ENCODE results near the gene OR2F1.
"Not testable (repeated sequence)": the region's sequence is repeated elsewhere in the genome, so short reads cannot be mapped to it uniquely, and the experiment has no call there.

OR2F1 gene

GRCh38 chr7:144006029-144006691 is 51.5 kb downstream of the OR2F1 start:
- H3K4me1 ChIP-seq (ENCODE audit: control insufficient read depth in 1 of 2, insufficient read depth in 2 of 2, low read length in 2 of 2): no peaks in the 10 kb centered on the region
- no peak overlapping the region for H3K27ac ChIP-seq (ENCODE audit: low read depth, low read length)
- H3K36me3 ChIP-seq (ENCODE audit: control insufficient read depth in 1 of 2, insufficient read depth in 2 of 2, low read length in 2 of 2): no peaks in the 10 kb centered on the region
- no peak overlapping the region for H3K9ac ChIP-seq (ENCODE audit: low read depth in 1 of 2, low read length in 2 of 2)
- no peak overlapping the region for H3K4me3 ChIP-seq (ENCODE audit: low read depth in 1 of 2, low read length in 2 of 2)
- peaks cover 0 to 3% of the 10 kb centered on the region in 2 donors for H3K9me3 ChIP-seq (ENCODE audit: control insufficient read depth in 1 of 2, low read length in 2 of 2)
- H3K27me3 ChIP-seq (ENCODE audit: control insufficient read depth in 1 of 2, insufficient read depth in 2 of 2, low read length in 2 of 2): no peaks in the 10 kb centered on the region

DNA sequence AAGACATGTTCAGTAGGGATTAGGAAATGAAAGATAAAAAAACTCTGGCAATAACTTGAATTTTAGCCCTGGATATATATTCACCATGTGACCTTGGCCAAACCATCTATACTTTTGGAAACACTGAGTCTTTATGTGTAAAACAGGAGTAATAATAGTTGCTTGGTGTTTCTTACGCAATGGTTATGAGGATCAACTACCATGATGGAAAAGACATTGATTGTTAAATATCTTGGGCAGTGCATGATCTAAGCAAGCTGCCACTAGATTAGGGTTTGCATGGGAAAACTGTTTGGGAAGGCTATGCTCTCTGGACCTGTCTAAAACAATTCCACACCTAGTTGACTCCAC is 52.0 kb downstream of the OR2F1 start:
- H3K27me3 ChIP-seq (ENCODE audit: control insufficient read depth in 1 of 2, insufficient read depth in 2 of 2, low read length in 2 of 2): no peaks in the 10 kb centered on the region
- no peak overlapping the region for H3K4me3 ChIP-seq (ENCODE audit: low read depth in 1 of 2, low read length in 2 of 2)
- H3K27ac ChIP-seq (ENCODE audit: low read depth, low read length): no peak overlapping the region
- H3K9me3 ChIP-seq (ENCODE audit: control insufficient read depth in 1 of 2, low read length in 2 of 2): peaks cover 0 to 3% of the 10 kb centered on the region in 2 donors
- no peak overlapping the region for H3K9ac ChIP-seq (ENCODE audit: low read depth in 1 of 2, low read length in 2 of 2)
- H3K4me1 ChIP-seq (ENCODE audit: control insufficient read depth in 1 of 2, insufficient read depth in 2 of 2, low read length in 2 of 2): no peaks in the 10 kb centered on the region
- H3K36me3 ChIP-seq (ENCODE audit: control insufficient read depth in 1 of 2, insufficient read depth in 2 of 2, low read length in 2 of 2): no peaks in the 10 kb centered on the region

DNA sequence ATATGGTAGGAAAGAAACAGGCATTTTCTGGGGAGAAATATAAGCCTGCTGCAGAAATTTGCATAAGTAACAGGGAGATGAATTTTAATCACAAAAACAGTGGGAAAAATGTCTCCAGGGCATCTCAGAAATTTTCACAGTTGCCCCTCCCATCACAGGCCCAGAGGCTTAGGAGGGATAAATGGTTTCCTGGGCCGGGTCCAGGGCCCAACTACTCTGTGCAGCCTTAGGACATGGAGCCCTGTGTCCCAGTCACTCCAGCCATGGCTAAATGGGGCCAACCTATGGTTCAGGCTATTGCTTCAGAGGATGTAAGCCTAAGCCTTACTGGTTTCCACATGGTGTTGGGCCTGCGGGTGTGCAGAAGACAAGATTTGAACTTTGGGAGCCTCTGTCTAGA is 54.7 kb downstream of the OR2F1 start:
- Histone ChIP-seq H3K4me3 (ENCODE audit: low read depth in 1 of 2, low read length in 2 of 2) (no peak overlapping the region), H3K36me3 (ENCODE audit: control insufficient read depth in 1 of 2, insufficient read depth in 2 of 2, low read length in 2 of 2) (no peaks in the 10 kb centered on the region), H3K4me1 (ENCODE audit: control insufficient read depth in 1 of 2, insufficient read depth in 2 of 2, low read length in 2 of 2) (no peaks in the 10 kb centered on the region), H3K9ac (ENCODE audit: low read depth in 1 of 2, low read length in 2 of 2) (no peak overlapping the region), H3K27ac (ENCODE audit: low read depth, low read length) (no peak overlapping the region), H3K27me3 (ENCODE audit: control insufficient read depth in 1 of 2, insufficient read depth in 2 of 2, low read length in 2 of 2) (no peaks in the 10 kb centered on the region), H3K9me3 (ENCODE audit: control insufficient read depth in 1 of 2, low read length in 2 of 2) (peaks cover 0 to 3% of the 10 kb centered on the region in 2 donors)

DNA sequence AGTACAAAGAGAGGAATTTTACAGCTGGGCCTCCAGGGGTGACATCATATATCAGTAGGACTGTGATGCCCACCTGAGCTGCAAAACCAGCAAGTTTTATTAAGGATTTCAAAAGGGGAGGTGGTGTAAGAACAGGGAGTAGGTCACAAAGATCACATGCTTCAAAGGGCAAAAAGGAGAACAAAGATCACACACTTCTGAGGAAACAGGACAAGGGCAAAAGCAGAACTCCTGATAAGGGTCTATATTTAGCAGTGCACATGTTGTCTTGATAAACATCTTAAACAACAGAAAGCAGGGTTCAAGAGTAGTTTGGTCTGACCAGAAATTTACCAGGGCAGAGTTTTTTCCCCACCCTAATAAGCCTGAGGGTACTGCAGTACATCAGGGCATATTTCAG is 55.4 kb downstream of the OR2F1 start:
- not testable (repeated sequence) for H3K9me3 ChIP-seq (ENCODE audit: control insufficient read depth in 1 of 2, low read length in 2 of 2); H3K27ac ChIP-seq (ENCODE audit: low read depth, low read length); H3K4me3 ChIP-seq (ENCODE audit: low read depth in 1 of 2, low read length in 2 of 2); H3K27me3 ChIP-seq (ENCODE audit: control insufficient read depth in 1 of 2, insufficient read depth in 2 of 2, low read length in 2 of 2); H3K36me3 ChIP-seq (ENCODE audit: control insufficient read depth in 1 of 2, insufficient read depth in 2 of 2, low read length in 2 of 2); H3K9ac ChIP-seq (ENCODE audit: low read depth in 1 of 2, low read length in 2 of 2); H3K4me1 ChIP-seq (ENCODE audit: control insufficient read depth in 1 of 2, insufficient read depth in 2 of 2, low read length in 2 of 2)

DNA sequence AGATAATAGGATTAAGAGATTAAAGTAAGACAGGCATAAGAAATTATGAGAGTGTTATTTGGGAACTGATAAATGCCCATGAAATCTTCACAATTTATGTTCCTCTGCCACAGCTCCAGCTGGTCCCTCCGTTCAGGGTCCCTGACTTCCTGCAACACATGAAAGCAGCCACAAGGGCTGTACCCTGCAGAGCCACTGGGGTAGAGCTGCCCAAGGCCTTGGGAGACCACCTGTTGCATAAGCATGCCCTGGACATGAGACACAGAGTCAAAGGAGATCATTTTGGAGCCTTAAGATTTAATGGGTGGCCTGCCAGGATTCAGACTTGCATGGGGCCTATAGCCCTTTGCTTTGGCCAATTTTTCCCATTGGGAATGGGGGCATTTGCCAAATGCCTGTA is 56.2 kb downstream of the OR2F1 start:
- not testable (repeated sequence) for H3K27ac ChIP-seq (ENCODE audit: low read depth, low read length); H3K27me3 ChIP-seq (ENCODE audit: control insufficient read depth in 1 of 2, insufficient read depth in 2 of 2, low read length in 2 of 2); H3K4me3 ChIP-seq (ENCODE audit: low read depth in 1 of 2, low read length in 2 of 2); H3K9ac ChIP-seq (ENCODE audit: low read depth in 1 of 2, low read length in 2 of 2); H3K36me3 ChIP-seq (ENCODE audit: control insufficient read depth in 1 of 2, insufficient read depth in 2 of 2, low read length in 2 of 2); H3K9me3 ChIP-seq (ENCODE audit: control insufficient read depth in 1 of 2, low read length in 2 of 2); H3K4me1 ChIP-seq (ENCODE audit: control insufficient read depth in 1 of 2, insufficient read depth in 2 of 2, low read length in 2 of 2)

- Histone ChIP-seq H3K27me3 (ENCODE audit: control insufficient read depth in 1 of 2, insufficient read depth in 2 of 2, low read length in 2 of 2) (no peaks in the 10 kb centered on the region), H3K4me1 (ENCODE audit: control insufficient read depth in 1 of 2, insufficient read depth in 2 of 2, low read length in 2 of 2) (no peaks in the 10 kb centered on the region), H3K4me3 (ENCODE audit: low read depth in 1 of 2, low read length in 2 of 2) (no peak overlapping the region), H3K27ac (ENCODE audit: low read depth, low read length) (no peak overlapping the region), H3K36me3 (ENCODE audit: control insufficient read depth in 1 of 2, insufficient read depth in 2 of 2, low read length in 2 of 2) (no peaks in the 10 kb centered on the region), H3K9me3 (ENCODE audit: control insufficient read depth in 1 of 2, low read length in 2 of 2) (peaks cover 0 to 3% of the 10 kb centered on the region in 2 donors), H3K9ac (ENCODE audit: low read depth in 1 of 2, low read length in 2 of 2) (no peak overlapping the region)
Measured at GRCh38 chr7:144011458-144012230, 57.0 kb downstream of the OR2F1 start.

Data from duodenal mucosa (tissue), 2 donors.